ENCODE data around the gene ALB.

DNA sequence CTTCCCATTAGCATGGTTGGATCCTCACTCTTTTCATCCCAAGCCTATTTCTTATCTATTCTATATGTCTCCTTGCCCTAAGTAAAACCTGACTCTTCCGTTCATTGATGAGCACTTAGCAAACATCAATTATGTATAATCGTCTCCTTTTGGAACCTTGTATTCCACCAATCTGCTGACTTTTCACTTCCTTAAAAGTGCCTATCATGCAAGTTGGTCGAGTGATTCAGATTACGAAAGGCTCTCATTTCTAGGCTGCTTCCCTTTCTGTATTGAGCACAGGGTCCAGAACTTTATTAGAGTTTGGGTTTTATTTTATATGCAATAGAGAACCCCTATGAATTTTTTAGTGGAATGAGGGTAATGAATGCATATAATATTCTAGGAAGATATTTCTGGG, 27.1 kb upstream of the ALB start:
- TF ChIP-seq, protein P1, sequence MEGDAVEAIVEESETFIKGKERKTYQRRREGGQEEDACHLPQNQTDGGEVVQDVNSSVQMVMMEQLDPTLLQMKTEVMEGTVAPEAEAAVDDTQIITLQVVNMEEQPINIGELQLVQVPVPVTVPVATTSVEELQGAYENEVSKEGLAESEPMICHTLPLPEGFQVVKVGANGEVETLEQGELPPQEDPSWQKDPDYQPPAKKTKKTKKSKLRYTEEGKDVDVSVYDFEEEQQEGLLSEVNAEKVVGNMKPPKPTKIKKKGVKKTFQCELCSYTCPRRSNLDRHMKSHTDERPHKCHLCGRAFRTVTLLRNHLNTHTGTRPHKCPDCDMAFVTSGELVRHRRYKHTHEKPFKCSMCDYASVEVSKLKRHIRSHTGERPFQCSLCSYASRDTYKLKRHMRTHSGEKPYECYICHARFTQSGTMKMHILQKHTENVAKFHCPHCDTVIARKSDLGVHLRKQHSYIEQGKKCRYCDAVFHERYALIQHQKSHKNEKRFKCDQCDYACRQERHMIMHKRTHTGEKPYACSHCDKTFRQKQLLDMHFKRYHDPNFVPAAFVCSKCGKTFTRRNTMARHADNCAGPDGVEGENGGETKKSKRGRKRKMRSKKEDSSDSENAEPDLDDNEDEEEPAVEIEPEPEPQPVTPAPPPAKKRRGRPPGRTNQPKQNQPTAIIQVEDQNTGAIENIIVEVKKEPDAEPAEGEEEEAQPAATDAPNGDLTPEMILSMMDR (conservative IDR thresholded peaks at IDR 0.05 in 1 of 2, IDR thresholded peaks at IDR 0.05 in 1 of 2; ENCODE audit: low read depth in 1 of 2, low read length in 2 of 2): no peak
- TF ChIP-seq EZH2 (IDR thresholded peaks at IDR 0.05; ENCODE audit: low read length, missing control alignments): no peak
